ENCODE measurements around the gene TCF19. TPM values are rescaled to one million over a fixed set of nuclear protein-coding genes. Genes with fewer than 3 reads are reported as not detected.
A peak's percentile ranks its signal among the peaks of the same experiment; 100 is the strongest.
"Not testable (repeated sequence)": the region's sequence is repeated elsewhere in the genome, so short reads cannot be mapped to it uniquely, and the experiment has no call there.

TCF19 gene
- total and polyA plus RNA-seq, 2 experiments from 2014 or later, result 18.3 to 28.4 TPM

- H3K27ac ChIP-seq, result peak overlapping the region; percentile 78
- no peaks in the 10 kb centered on the region for H3K79me2 ChIP-seq (ENCODE audit: insufficient read depth)
- no peak for TF ChIP-seq EZH2 (IDR thresholded peaks at IDR 0.05; ENCODE audit: insufficient read depth, poor library complexity, severe bottlenecking)
- no peak for TF ChIP-seq EZH2phosphoT487 (IDR thresholded peaks at IDR 0.05; ENCODE audit: insufficient read depth, low read depth)
- H3K4me3 ChIP-seq, result peak overlapping the region; percentile 82
- DNase-seq, result peak; percentile 91
- no peaks in the 10 kb centered on the region for H3K9me2 ChIP-seq (ENCODE audit: insufficient read depth)
- in situ Hi-C loops (cut with MboI), result no loop called here
- 0 to 2% methylated on average over 44 of the region's 45 CpGs for WGBS, 2 experiments (ENCODE audit: low coverage in 1 of 2, low lambda C conversion rate in 2 of 2, missing lambda C conversion rate in 2 of 2)
- peak overlapping the region; percentile 87 for H3K9ac ChIP-seq
- no peaks in the 10 kb centered on the region for H3K27me3 ChIP-seq (replicated peaks; ENCODE audit: insufficient read depth)
- H3K4me2 ChIP-seq (ENCODE audit: unreplicated experiment), result peak overlapping the region; percentile 85
- H3K4me1 ChIP-seq (ENCODE audit: insufficient read depth), result peaks cover 3% of the 10 kb centered on the region; the same call in 1 of the 2 replicates
- no peaks in the 10 kb centered on the region for H3K36me3 ChIP-seq (ENCODE audit: low read depth)
- peaks cover 6% of the 10 kb centered on the region; the same call in 1 of the 2 replicates for H3F3A ChIP-seq (ENCODE audit: insufficient read depth)
- H4K20me1 ChIP-seq (ENCODE audit: insufficient read depth), result no peaks in the 10 kb centered on the region
- H2AFZ ChIP-seq, result peak overlapping the region; percentile 90
- no peaks in the 10 kb centered on the region for H3K9me3 ChIP-seq (ENCODE audit: low read depth)
These were observed 39.3 kb downstream of the TCF19 start for GRCh38 chr6:31197559-31198305.

DNA sequence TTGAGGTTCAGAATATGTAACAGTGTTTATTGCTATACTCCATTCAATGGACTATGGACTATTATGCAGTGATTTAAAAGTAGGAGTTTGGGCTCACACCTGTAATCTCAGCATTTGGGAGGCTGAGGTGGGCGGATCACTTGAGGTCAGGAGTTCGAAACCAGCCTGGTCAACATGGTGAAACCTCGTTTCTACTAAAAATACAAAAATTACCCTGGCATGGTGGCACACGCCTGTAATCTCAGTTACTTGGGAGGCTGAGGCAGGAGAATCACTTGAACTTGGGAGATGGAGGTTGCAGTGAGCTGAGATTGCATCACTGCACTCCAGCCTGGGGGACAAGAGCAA is 40.7 kb downstream of the TCF19 start:
- H4K20me1 ChIP-seq (ENCODE audit: insufficient read depth); H3K27ac ChIP-seq; H3K9me2 ChIP-seq (ENCODE audit: insufficient read depth); H3K9me3 ChIP-seq (ENCODE audit: low read depth); DNase-seq; in situ Hi-C loops (cut with MboI); H3K4me2 ChIP-seq (ENCODE audit: unreplicated experiment); H3K9ac ChIP-seq; H3K79me2 ChIP-seq (ENCODE audit: insufficient read depth); H3K4me3 ChIP-seq; H2AFZ ChIP-seq; H3K36me3 ChIP-seq (ENCODE audit: low read depth); H3K27me3 ChIP-seq (replicated peaks; ENCODE audit: insufficient read depth): not testable (repeated sequence)
- peaks cover 19% of the 10 kb centered on the region for H3F3A ChIP-seq (ENCODE audit: insufficient read depth)
- WGBS, 2 experiments (ENCODE audit: low coverage in 1 of 2, low lambda C conversion rate in 2 of 2, missing lambda C conversion rate in 2 of 2), result 77 to 90% methylated on average over 4 of the region's 4 CpGs
- peaks cover 12% of the 10 kb centered on the region for H3K4me1 ChIP-seq (ENCODE audit: insufficient read depth)

DNA sequence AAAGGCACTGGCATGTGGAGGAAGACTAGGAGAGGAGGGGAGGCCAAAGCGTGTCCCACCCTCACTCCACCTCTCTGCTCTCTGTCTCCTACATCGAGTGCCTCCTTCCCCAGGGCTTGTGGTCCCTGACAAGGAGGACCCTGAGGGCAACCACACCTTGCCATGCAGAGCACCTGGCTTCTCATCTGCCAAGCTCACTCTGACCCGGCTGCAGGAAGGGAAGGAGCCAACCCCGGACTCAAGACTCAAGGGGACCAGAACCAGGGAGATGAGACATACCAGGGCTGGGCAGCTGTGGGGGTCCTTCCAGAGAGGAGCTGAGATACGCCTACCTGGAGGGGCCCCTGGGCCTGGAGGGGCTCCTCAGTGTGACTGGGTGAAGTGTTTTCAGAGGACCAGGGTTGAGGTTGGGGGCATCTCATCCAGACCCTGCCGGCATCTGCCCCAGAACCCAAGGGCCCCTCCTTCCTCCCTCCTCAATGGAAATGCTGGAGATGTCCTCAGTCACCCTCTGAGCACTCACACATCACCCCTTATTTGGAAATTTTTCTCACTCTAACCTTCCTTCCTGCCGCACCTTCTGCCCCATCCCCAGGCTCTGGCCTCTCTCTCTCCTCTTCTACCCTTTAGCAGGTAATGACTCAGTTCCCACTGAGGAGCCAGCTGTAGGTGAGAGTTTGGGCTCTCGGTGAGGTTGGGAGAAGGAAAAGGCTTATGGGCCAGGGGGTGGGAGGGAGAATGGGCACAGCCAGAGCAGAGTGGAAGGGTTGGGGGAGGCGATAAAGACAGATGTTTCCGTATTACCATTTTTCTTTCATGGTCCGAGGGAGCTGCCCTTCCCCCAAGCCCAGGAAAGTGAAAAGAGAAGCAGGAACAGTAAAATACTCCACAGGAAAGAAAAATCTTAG is 44.1 kb downstream of the TCF19 start:
- WGBS, 2 experiments (ENCODE audit: low coverage in 1 of 2, low lambda C conversion rate in 2 of 2, missing lambda C conversion rate in 2 of 2), result 58 to 64% methylated on average over 10 to 11 of the region's 11 CpGs
- H3K9me3 ChIP-seq (ENCODE audit: low read depth), result no peaks in the 10 kb centered on the region
- no peak for DNase-seq
- peak overlapping the region; percentile 83 for H3K4me2 ChIP-seq (ENCODE audit: unreplicated experiment)
- no peaks in the 10 kb centered on the region for H3K9me2 ChIP-seq (ENCODE audit: insufficient read depth)
- in situ Hi-C loops (cut with MboI), result loop anchor here (10.0 kb wide), 1 partner anchor 162 kb away; no protein-coding TSS in a partner anchor
- no peaks in the 10 kb centered on the region for H3K27me3 ChIP-seq (replicated peaks; ENCODE audit: insufficient read depth)
- no peaks in the 10 kb centered on the region for H3K36me3 ChIP-seq (ENCODE audit: low read depth)
- no peak overlapping the region for H2AFZ ChIP-seq
- H3K9ac ChIP-seq, result no peak overlapping the region
- TF ChIP-seq EZH2 (IDR thresholded peaks at IDR 0.05; ENCODE audit: insufficient read depth, poor library complexity, severe bottlenecking) (no peak), EZH2phosphoT487 (IDR thresholded peaks at IDR 0.05; ENCODE audit: insufficient read depth, low read depth) (no peak)
- no peaks in the 10 kb centered on the region for H4K20me1 ChIP-seq (ENCODE audit: insufficient read depth)
- H3K4me1 ChIP-seq (ENCODE audit: insufficient read depth), result peaks cover 12% of the 10 kb centered on the region
- H3K27ac ChIP-seq, result peak overlapping the region; percentile 76; the same call in 1 of the 2 replicates
- H3K4me3 ChIP-seq, result no peak overlapping the region
- no peaks in the 10 kb centered on the region for H3K79me2 ChIP-seq (ENCODE audit: insufficient read depth)
- peaks cover 20% of the 10 kb centered on the region for H3F3A ChIP-seq (ENCODE audit: insufficient read depth)

GRCh38 chr6:31203345-31203979 is 45.1 kb downstream of the TCF19 start:
- peak overlapping the region; percentile 76 for H3K27ac ChIP-seq
- no peak for TF ChIP-seq EZH2 (IDR thresholded peaks at IDR 0.05; ENCODE audit: insufficient read depth, poor library complexity, severe bottlenecking)
- no peak for TF ChIP-seq EZH2phosphoT487 (IDR thresholded peaks at IDR 0.05; ENCODE audit: insufficient read depth, low read depth)
- no peaks in the 10 kb centered on the region for H3K27me3 ChIP-seq (replicated peaks; ENCODE audit: insufficient read depth)
- H3K36me3 ChIP-seq (ENCODE audit: low read depth), result no peaks in the 10 kb centered on the region
- peaks cover 12% of the 10 kb centered on the region for H3K4me1 ChIP-seq (ENCODE audit: insufficient read depth)
- H3K79me2 ChIP-seq (ENCODE audit: insufficient read depth), result no peaks in the 10 kb centered on the region
- peak overlapping the region; percentile 83 for H3K4me2 ChIP-seq (ENCODE audit: unreplicated experiment)
- H3K9me2 ChIP-seq (ENCODE audit: insufficient read depth), result no peaks in the 10 kb centered on the region
- H2AFZ ChIP-seq, result peak overlapping the region; percentile 81
- H3K4me3 ChIP-seq, result peak overlapping the region; percentile 73
- WGBS, 2 experiments (ENCODE audit: low coverage in 1 of 2, low lambda C conversion rate in 2 of 2, missing lambda C conversion rate in 2 of 2), result 41 to 42% methylated on average over 5 of the region's 5 CpGs
- in situ Hi-C loops (cut with MboI), result loop anchor here (10.0 kb wide), 1 partner anchor 161 kb away; no protein-coding TSS in a partner anchor
- peaks cover 20% of the 10 kb centered on the region for H3F3A ChIP-seq (ENCODE audit: insufficient read depth)
- DNase-seq, result peak; percentile 94
- H3K9ac ChIP-seq, result peak overlapping the region; percentile 53
- H3K9me3 ChIP-seq (ENCODE audit: low read depth), result no peaks in the 10 kb centered on the region
- no peaks in the 10 kb centered on the region for H4K20me1 ChIP-seq (ENCODE audit: insufficient read depth)
